Right atrium auricular region (tissue), 2 donors: Measurements from ENCODE around the gene CHODL. TPM values are rescaled to one million over a fixed set of nuclear protein-coding genes. Genes with fewer than 3 reads are reported as not detected.

Experiments used
- DNase-seq: peaks from one replicate; pipeline ENCODE4 v3.0.0-alpha.2; 2019; ENCODE audit warnings: low spot score
- H3K27ac ChIP-seq, 2 donors: fragments of 200-600 bp; sonication (generic); 1 replicate in 1 of 2; 2 replicates in 1 of 2; pipeline ENCODE4 v1.5.1; 2016 to 2019
- H3K27me3 ChIP-seq, 2 donors: fragments of 200-600 bp; sonication (generic); one replicate each; pipeline versions ENCODE4 v1.5.1 to v1.6.0; 2017 to 2019
- H3K36me3 ChIP-seq: fragments of 200-600 bp; sonication (generic); one replicate; pipeline ENCODE4 v1.5.1; 2016
- H3K4me1 ChIP-seq, 2 donors: fragments of 200-600 bp; sonication (generic); one replicate each; pipeline versions ENCODE4 v1.5.1 to v1.6.0; 2017 to 2019
- H3K4me3 ChIP-seq, 2 donors: fragments of 200-600 bp; sonication (generic); 1 replicate in 1 of 2; 2 replicates in 1 of 2; pipeline ENCODE4 v1.5.1; 2017 to 2019; ENCODE audit warnings: mild to moderate bottlenecking in 1 of 2, moderate library complexity in 1 of 2
- H3K9me3 ChIP-seq, 2 donors: fragments of 200-600 bp; sonication (generic); one replicate each; pipeline ENCODE4 v1.5.1; 2019
- CTCF ChIP-seq, 2 donors: fragments of 200-600 bp; sonication (generic); IDR thresholded peaks; one replicate each; pipeline ENCODE4 v1.5.1; 2019; ENCODE audit warnings: antibody characterized with exemption in 2 of 2
- total RNA-seq, 2 donors: library from RNA; depleted of rRNA; stranded (reverse); fragments of >200 nt; gene quantifications; one replicate each; pipeline ENCODE4 v1.1.0, GENCODE V29; 2016

CHODL gene
- 1 to 10 TPM; 1.2 TPM for total RNA-seq

- no peaks in the 10 kb centered on the region for H3K36me3 ChIP-seq
- H3K27ac ChIP-seq = peak within 1 kb of the TSS in 1 of 2 donors; percentile 15
- peaks cover 0 to 18% of the 10 kb centered on the region in 2 donors for H3K4me1 ChIP-seq
- DNase-seq = no peak
- no peaks in the 10 kb centered on the region for H3K27me3 ChIP-seq
- no peak for TF ChIP-seq CTCF (IDR thresholded peaks at IDR 0.05)
- peak within 1 kb of the TSS; percentile 30 to 50 for H3K4me3 ChIP-seq
- H3K9me3 ChIP-seq = no peaks in the 10 kb centered on the region
Measured at GRCh38 chr21:18244671-18245463, at the start of gene CHODL. Gene CHODL, plus strand, starts transcription at chr21:18244833. Its CDS starts 391 bp downstream, at chr21:18245224.

GRCh38 chr21:18204931-18205330, 39.7 kb upstream of the CHODL start:
- no peak for TF ChIP-seq CTCF (IDR thresholded peaks at IDR 0.05)
- Histone ChIP-seq H3K4me1 (no peaks in the 10 kb centered on the region), H3K36me3 (no peaks in the 10 kb centered on the region), H3K9me3 (no peaks in the 10 kb centered on the region), H3K27me3 (no peaks in the 10 kb centered on the region), H3K4me3 (no peak overlapping the region), H3K27ac (no peak overlapping the region)
- no peak for DNase-seq

GRCh38 chr21:18218331-18218730, 26.3 kb upstream of the CHODL start:
- Histone ChIP-seq H3K27ac (no peak overlapping the region), H3K9me3 (peaks cover 4 to 26% of the 10 kb centered on the region in 2 donors), H3K27me3 (no peaks in the 10 kb centered on the region), H3K4me1 (no peaks in the 10 kb centered on the region), H3K36me3 (no peaks in the 10 kb centered on the region), H3K4me3 (no peak overlapping the region)
- no peak for DNase-seq
- no peak for TF ChIP-seq CTCF (IDR thresholded peaks at IDR 0.05)

- Histone ChIP-seq H3K27me3 (no peaks in the 10 kb centered on the region), H3K4me3 (no peak overlapping the region), H3K9me3 (peaks cover 4 to 26% of the 10 kb centered on the region in 2 donors), H3K36me3 (no peaks in the 10 kb centered on the region), H3K4me1 (no peaks in the 10 kb centered on the region), H3K27ac (no peak overlapping the region)
- TF ChIP-seq CTCF (IDR thresholded peaks at IDR 0.05) = no peak
- no peak for DNase-seq
Measured at GRCh38 chr21:18220498-18220897, 24.1 kb upstream of the CHODL start.

- Histone ChIP-seq H3K9me3 (peaks cover 4 to 26% of the 10 kb centered on the region in 2 donors), H3K36me3 (no peaks in the 10 kb centered on the region), H3K27me3 (no peaks in the 10 kb centered on the region), H3K27ac (no peak overlapping the region), H3K4me3 (no peak overlapping the region), H3K4me1 (no peaks in the 10 kb centered on the region)
- no peak for TF ChIP-seq CTCF (IDR thresholded peaks at IDR 0.05)
- DNase-seq = no peak
Measured at GRCh38 chr21:18222346-18222745, 22.3 kb upstream of the CHODL start.
